KMS-11 (cell line): ENCODE measurements around the gene GALNT2.

ENCODE experiments used
- H2AFZ ChIP-seq: fragments of 200-600 bp; sonication (generic); 2 replicates; pipeline ENCODE4 v1.6.1; 2016; ENCODE audit warnings: antibody characterized with exemption, mixed run types, low read depth
- H3K27ac ChIP-seq: fragments of 200-600 bp; sonication (generic); 2 replicates; pipeline ENCODE4 v1.6.1; 2016; ENCODE audit warnings: mild to moderate bottlenecking, mixed run types
- H3K27me3 ChIP-seq: fragments of 200-600 bp; sonication (generic); 2 replicates; pipeline ENCODE4 v1.6.1; 2017; ENCODE audit warnings: mild to moderate bottlenecking, low read depth, mixed run types, moderate library complexity; ENCODE audit not compliant: insufficient read depth
- H3K36me3 ChIP-seq: fragments of 200-600 bp; sonication (generic); 2 replicates; pipeline ENCODE4 v1.6.1; 2017; ENCODE audit warnings: mild to moderate bottlenecking, mixed run types; ENCODE audit not compliant: insufficient read depth
- H3K4me1 ChIP-seq: fragments of 200-600 bp; sonication (generic); 2 replicates; pipeline ENCODE4 v1.6.1; 2016; ENCODE audit warnings: mild to moderate bottlenecking, low read depth, mixed run types; ENCODE audit not compliant: poor library complexity, severe bottlenecking
- H3K4me2 ChIP-seq: fragments of 200-600 bp; sonication (generic); 2 replicates; pipeline ENCODE4 v1.7.0; 2016; ENCODE audit warnings: mild to moderate bottlenecking, mixed run types
- H3K4me3 ChIP-seq: fragments of 200-600 bp; sonication (generic); IDR thresholded peaks from 2 replicates; pipeline ENCODE4 v1.6.1; 2017; ENCODE audit warnings: low read depth, low read length, mixed read lengths; ENCODE audit not compliant: insufficient read depth
- H3K79me2 ChIP-seq: fragments of 200-600 bp; sonication (generic); 2 replicates; pipeline ENCODE4 v1.6.1; 2016; ENCODE audit warnings: low read depth, mixed run types; ENCODE audit not compliant: insufficient read depth
- H3K9ac ChIP-seq: fragments of 200-600 bp; sonication (generic); 2 replicates; pipeline ENCODE4 v1.6.1; 2016; ENCODE audit warnings: mild to moderate bottlenecking, mixed run types
- H4K20me1 ChIP-seq: fragments of 200-600 bp; sonication (generic); 2 replicates; pipeline ENCODE4 v1.6.1; 2016; ENCODE audit warnings: mild to moderate bottlenecking, mixed run types; ENCODE audit not compliant: insufficient read depth
- TF ChIP-seq, protein P1 (sequence below): fragments of 200-600 bp; sonication (generic); conservative IDR thresholded peaks from 2 replicates; pipeline ENCODE4 v1.6.1; 2017; ENCODE audit warnings: low read depth, mild to moderate bottlenecking, antibody characterized with exemption, low read length, moderate library complexity, mixed read lengths

GALNT2 gene

GRCh38 chr1:230300322-230301301 lies 233.6 kb downstream of the GALNT2 start:
- Histone ChIP-seq H3K36me3 (no peaks in the 10 kb centered on the region), H3K4me1 (no peaks in the 10 kb centered on the region), H3K27me3 (no peaks in the 10 kb centered on the region), H3K27ac (no peak overlapping the region), H4K20me1 (no peaks in the 10 kb centered on the region), H3K4me2 (no peak overlapping the region), H3K79me2 (no peaks in the 10 kb centered on the region), H3K4me3 (no peak overlapping the region), H2AFZ (no peak overlapping the region), H3K9ac (no peak overlapping the region)
- TF ChIP-seq, protein P1, sequence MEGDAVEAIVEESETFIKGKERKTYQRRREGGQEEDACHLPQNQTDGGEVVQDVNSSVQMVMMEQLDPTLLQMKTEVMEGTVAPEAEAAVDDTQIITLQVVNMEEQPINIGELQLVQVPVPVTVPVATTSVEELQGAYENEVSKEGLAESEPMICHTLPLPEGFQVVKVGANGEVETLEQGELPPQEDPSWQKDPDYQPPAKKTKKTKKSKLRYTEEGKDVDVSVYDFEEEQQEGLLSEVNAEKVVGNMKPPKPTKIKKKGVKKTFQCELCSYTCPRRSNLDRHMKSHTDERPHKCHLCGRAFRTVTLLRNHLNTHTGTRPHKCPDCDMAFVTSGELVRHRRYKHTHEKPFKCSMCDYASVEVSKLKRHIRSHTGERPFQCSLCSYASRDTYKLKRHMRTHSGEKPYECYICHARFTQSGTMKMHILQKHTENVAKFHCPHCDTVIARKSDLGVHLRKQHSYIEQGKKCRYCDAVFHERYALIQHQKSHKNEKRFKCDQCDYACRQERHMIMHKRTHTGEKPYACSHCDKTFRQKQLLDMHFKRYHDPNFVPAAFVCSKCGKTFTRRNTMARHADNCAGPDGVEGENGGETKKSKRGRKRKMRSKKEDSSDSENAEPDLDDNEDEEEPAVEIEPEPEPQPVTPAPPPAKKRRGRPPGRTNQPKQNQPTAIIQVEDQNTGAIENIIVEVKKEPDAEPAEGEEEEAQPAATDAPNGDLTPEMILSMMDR = no peak

- Histone ChIP-seq H3K4me3 (no peak overlapping the region), H3K4me1 (no peaks in the 10 kb centered on the region), H2AFZ (no peak overlapping the region), H3K27ac (no peak overlapping the region), H4K20me1 (no peaks in the 10 kb centered on the region), H3K79me2 (no peaks in the 10 kb centered on the region), H3K27me3 (no peaks in the 10 kb centered on the region), H3K9ac (no peak overlapping the region), H3K4me2 (no peak overlapping the region), H3K36me3 (no peaks in the 10 kb centered on the region)
- TF ChIP-seq, protein P1 = no peak
These were observed 234.3 kb downstream of the GALNT2 start for GRCh38 chr1:230301322-230301721.

- no peak overlapping the region for H3K27ac ChIP-seq
- TF ChIP-seq, protein P1 = no peak
- no peak overlapping the region for H3K4me2 ChIP-seq
- no peak overlapping the region for H3K9ac ChIP-seq
- no peak overlapping the region for H3K4me3 ChIP-seq
- H3K79me2 ChIP-seq = no peaks in the 10 kb centered on the region
- no peak overlapping the region for H2AFZ ChIP-seq
- no peaks in the 10 kb centered on the region for H3K27me3 ChIP-seq
- H3K4me1 ChIP-seq = no peaks in the 10 kb centered on the region
- no peaks in the 10 kb centered on the region for H4K20me1 ChIP-seq
- H3K36me3 ChIP-seq = no peaks in the 10 kb centered on the region
These were observed 234.8 kb downstream of the GALNT2 start for GRCh38 chr1:230301822-230302221.

- Histone ChIP-seq H3K9ac (no peak overlapping the region), H4K20me1 (no peaks in the 10 kb centered on the region), H3K36me3 (no peaks in the 10 kb centered on the region), H3K27ac (no peak overlapping the region), H3K4me2 (no peak overlapping the region), H3K79me2 (no peaks in the 10 kb centered on the region), H3K4me3 (no peak overlapping the region), H3K4me1 (no peaks in the 10 kb centered on the region), H2AFZ (no peak overlapping the region), H3K27me3 (no peaks in the 10 kb centered on the region)
- TF ChIP-seq, protein P1 = no peak
These were observed 236.0 kb downstream of the GALNT2 start for GRCh38 chr1:230303069-230303468.
